Measurements from ENCODE around the gene FAM171A2. TPM values are rescaled to one million over a fixed set of nuclear protein-coding genes. Genes with fewer than 3 reads are reported as not detected.
"Not testable (repeated sequence)": the region's sequence is repeated elsewhere in the genome, so short reads cannot be mapped to it uniquely, and the experiment has no call there.

Gene FAM171A2
- total RNA-seq, 1 donor from 2014 or later: 20.6 TPM

GRCh38 chr17:44398692-44399691 lies 35.3 kb upstream of the FAM171A2 start:
- H3K27ac Mint-ChIP-seq (ENCODE audit: unreplicated experiment): no peak overlapping the region
- H3K9me3 Mint-ChIP-seq (ENCODE audit: low read depth): no peaks in the 10 kb centered on the region
- no peak for TF ChIP-seq CTCF (IDR thresholded peaks at IDR 0.05)
- H3K27me3 Mint-ChIP-seq (ENCODE audit: low read depth): no peaks in the 10 kb centered on the region
- DNase-seq (ENCODE audit: low spot score): peak; percentile 78
- no peaks in the 10 kb centered on the region for H3K4me1 Mint-ChIP-seq (ENCODE audit: low read depth)
- no peak overlapping the region for H3K4me3 Mint-ChIP-seq (ENCODE audit: unreplicated experiment)
- peaks cover 23% of the 10 kb centered on the region for H3K36me3 Mint-ChIP-seq (ENCODE audit: low read depth)

GRCh38 chr17:44397479-44398440 lies 34.1 kb upstream of the FAM171A2 start:
- peak; percentile 50 for DNase-seq (ENCODE audit: low spot score)
- H3K4me1 Mint-ChIP-seq (ENCODE audit: low read depth): no peaks in the 10 kb centered on the region
- no peak overlapping the region for H3K4me3 Mint-ChIP-seq (ENCODE audit: unreplicated experiment)
- no peak overlapping the region for H3K27ac Mint-ChIP-seq (ENCODE audit: unreplicated experiment)
- no peak for TF ChIP-seq CTCF (IDR thresholded peaks at IDR 0.05)
- H3K27me3 Mint-ChIP-seq (ENCODE audit: low read depth): no peaks in the 10 kb centered on the region
- no peaks in the 10 kb centered on the region for H3K9me3 Mint-ChIP-seq (ENCODE audit: low read depth)
- peaks cover 23% of the 10 kb centered on the region for H3K36me3 Mint-ChIP-seq (ENCODE audit: low read depth)

- no peaks in the 10 kb centered on the region for H3K9me3 Mint-ChIP-seq (ENCODE audit: low read depth)
- no peak overlapping the region for H3K27ac Mint-ChIP-seq (ENCODE audit: unreplicated experiment)
- no peaks in the 10 kb centered on the region for H3K4me1 Mint-ChIP-seq (ENCODE audit: low read depth)
- no peaks in the 10 kb centered on the region for H3K27me3 Mint-ChIP-seq (ENCODE audit: low read depth)
- H3K36me3 Mint-ChIP-seq (ENCODE audit: low read depth): peaks cover 23% of the 10 kb centered on the region
- TF ChIP-seq CTCF (IDR thresholded peaks at IDR 0.05): no peak
- H3K4me3 Mint-ChIP-seq (ENCODE audit: unreplicated experiment): no peak overlapping the region
- peak; percentile 20 for DNase-seq (ENCODE audit: low spot score)
Measured at GRCh38 chr17:44396946-44397345, 33.3 kb upstream of the FAM171A2 start.

- Mint-ChIP-seq H3K4me1 (ENCODE audit: low read depth) (no peaks in the 10 kb centered on the region), H3K36me3 (ENCODE audit: low read depth) (peaks cover 16% of the 10 kb centered on the region), H3K27ac (ENCODE audit: unreplicated experiment) (no peak overlapping the region), H3K27me3 (ENCODE audit: low read depth) (no peaks in the 10 kb centered on the region), H3K4me3 (ENCODE audit: unreplicated experiment) (no peak overlapping the region), H3K9me3 (ENCODE audit: low read depth) (no peaks in the 10 kb centered on the region)
- no peak for DNase-seq (ENCODE audit: low spot score)
- TF ChIP-seq CTCF (IDR thresholded peaks at IDR 0.05): no peak
Measured at GRCh38 chr17:44394833-44395232, 31.2 kb upstream of the FAM171A2 start.

- H3K36me3 Mint-ChIP-seq (ENCODE audit: low read depth): peaks cover 12% of the 10 kb centered on the region
- H3K4me1 Mint-ChIP-seq (ENCODE audit: low read depth); H3K9me3 Mint-ChIP-seq (ENCODE audit: low read depth); H3K4me3 Mint-ChIP-seq (ENCODE audit: unreplicated experiment); DNase-seq (ENCODE audit: low spot score); H3K27me3 Mint-ChIP-seq (ENCODE audit: low read depth); H3K27ac Mint-ChIP-seq (ENCODE audit: unreplicated experiment): not testable (repeated sequence)
Measured at GRCh38 chr17:44394112-44394511, 30.5 kb upstream of the FAM171A2 start.
